Measurements from ENCODE around the gene HOXD10. TPM values are rescaled to one million over a fixed set of nuclear protein-coding genes. Genes with fewer than 3 reads are reported as not detected.

HOXD10 gene
- total and polyA plus RNA-seq, 9 of the 15 experiments (the other 6 are each of a cell fraction or from before 2014, with no cell fraction given): not detected

- intact Hi-C loops (cut with micrococcal nuclease): no loop called here
- in situ Hi-C loops (cut with MboI): no loop called here
- no peaks in the 10 kb centered on the region for H3K36me3 ChIP-seq (ENCODE audit: control insufficient read depth, insufficient read depth, low read length)
- FAIRE-seq (no peak), ATAC-seq (no peak), DNase-seq (ENCODE audit: extremely low read depth in 1 of 4, low spot score in 3 of 4) (no peak)
- no TSS peak for BruUV-seq (replicated peaks)
- no peaks in the 10 kb centered on the region for H3K9me1 ChIP-seq (ENCODE audit: control insufficient read depth, insufficient read depth, low read length)
- CTCF ChIA-PET (ENCODE audit: low intra/inter-chr PET ratio): no interaction called here
- peaks cover 0 to 18% of the 10 kb centered on the region in 2 experiments; a peak in 2 of 5 replicates for H3K4me1 ChIP-seq (replicated peaks in 1 of 2; ENCODE audit: control insufficient read depth in 2 of 2, insufficient read depth in 2 of 2, low read length in 2 of 2)
- peaks cover 8% of the 10 kb centered on the region for H4K20me1 ChIP-seq (replicated peaks; ENCODE audit: control insufficient read depth, insufficient read depth, low read length)
- H3K4me2 ChIP-seq (ENCODE audit: insufficient read depth, low read length): no peak overlapping the region
- H3K4me3 ChIP-seq: no peak overlapping the region
- H3K27me3 ChIP-seq (ENCODE audit: control insufficient read depth in 2 of 2, insufficient read depth in 2 of 2, low read length in 2 of 2): peaks cover 71 to 73% of the 10 kb centered on the region in 2 experiments
- H3K79me2 ChIP-seq (ENCODE audit: control insufficient read depth, insufficient read depth, low read length): no peaks in the 10 kb centered on the region
- H3K9me3 ChIP-seq (replicated peaks; ENCODE audit: control insufficient read depth, insufficient read depth, low read depth, low read length): no peaks in the 10 kb centered on the region
- no peak overlapping the region for H3K27ac ChIP-seq (ENCODE audit: extremely low read depth, low read depth, low read length)
- POLR2A ChIA-PET: interaction anchor here (0.6 kb wide), 1 partner anchor 27 kb away, joined by 3 read pairs; no protein-coding TSS in a partner anchor
- H3K9ac ChIP-seq (ENCODE audit: insufficient read depth in 1 of 2, low read depth in 2 of 2, low read length in 2 of 2): no peak overlapping the region
- no peak overlapping the region for H2AFZ ChIP-seq (ENCODE audit: low read depth, low read length)
- 8% methylated on average over 22 of the region's 22 CpGs for WGBS (ENCODE audit: insufficient coverage, low coverage, missing lambda C conversion rate)
- TF ChIP-seq ZNF239 (CRISPR knock-in tag; IDR thresholded peaks at IDR 0.05): no peak
- TF ChIP-seq SMAD1 (IDR thresholded peaks at IDR 0.05; ENCODE audit: low read depth, low read length, partially characterized antibody): no peak
- TF ChIP-seq SIRT6 (IDR thresholded peaks at IDR 0.05; ENCODE audit: low read depth, low read length): no peak
- no peak for TF ChIP-seq FIP1L1 (IDR thresholded peaks at IDR 0.05; ENCODE audit: low read depth, low read length, poor library complexity, severe bottlenecking)
- TF ChIP-seq ZFP36 (IDR thresholded peaks at IDR 0.05; ENCODE audit: low read depth, low read length, partially characterized antibody): no peak
- no peak for TF ChIP-seq ZNF232 (CRISPR knock-in tag; IDR thresholded peaks at IDR 0.05)
- TF ChIP-seq ZBTB43 (CRISPR knock-in tag; IDR thresholded peaks at IDR 0.05): no peak
- no peak for TF ChIP-seq ZFPM2 (CRISPR knock-in tag; IDR thresholded peaks at IDR 0.05)
- TF ChIP-seq CCNT2 (IDR thresholded peaks at IDR 0.05; ENCODE audit: borderline replicate concordance, extremely low read depth, insufficient read length, low read depth, low read length): no peak
- no peak for TF ChIP-seq CEBPG (CRISPR knock-in tag; IDR thresholded peaks at IDR 0.05)
- no peak for TF ChIP-seq CEBPG (tag; conservative IDR thresholded peaks at IDR 0.05 in 1 of 2, IDR thresholded peaks at IDR 0.05 in 1 of 2)
- TF ChIP-seq HOMEZ (CRISPR knock-in tag; IDR thresholded peaks at IDR 0.05): no peak
- no peak for TF ChIP-seq ZNF449 (CRISPR knock-in tag; IDR thresholded peaks at IDR 0.05)
- TF ChIP-seq CBX8 (IDR thresholded peaks at IDR 0.05; ENCODE audit: borderline replicate concordance, extremely low read depth, low read depth, low read length, poor library complexity, severe bottlenecking): no peak
- TF ChIP-seq SETDB1 (IDR thresholded peaks at IDR 0.05; ENCODE audit: low read length): no peak
- TF ChIP-seq PTBP1 (IDR thresholded peaks at IDR 0.05; ENCODE audit: low read depth, low read length): no peak
- no peak for TF ChIP-seq RBM39 (optimal IDR thresholded peaks at IDR 0.05; ENCODE audit: low read depth, low read length)
- TF ChIP-seq TAF9B (IDR thresholded peaks at IDR 0.05; ENCODE audit: partially characterized antibody): no peak
- TF ChIP-seq MYC (IDR thresholded peaks at IDR 0.05; ENCODE audit: low read depth, low read length): no peak
- no peak for TF ChIP-seq MYC (CRISPR knock-in tag; IDR thresholded peaks at IDR 0.05; ENCODE audit: borderline replicate concordance, low read depth)
Observed at GRCh38 chr2:176158186-176158591, 41.6 kb downstream of the HOXD10 start.
